Uterus (tissue), 2 donors: ENCODE data around the gene BAG2.

ENCODE experiments used
- CTCF ChIP-seq, 4 experiments: fragments of 200-600 bp in 2 of 4; fragments of 450-650 bp in 2 of 4; sonication (generic) in 2 of 4; IDR thresholded peaks; one replicate each; pipeline ENCODE4 v1.5.1; 2016 to 2019; ENCODE audit warnings: antibody characterized with exemption in 4 of 4, mild to moderate bottlenecking in 2 of 4, moderate library complexity in 1 of 4
- POLR2A ChIP-seq, 2 donors: fragments of 450-650 bp; IDR thresholded peaks; one replicate each; pipeline ENCODE4 v1.6.1; 2016; ENCODE audit warnings: antibody characterized with exemption in 2 of 2, mild to moderate bottlenecking in 1 of 2, moderate library complexity in 1 of 2

GRCh38 chr6:57174511-57174907 lies 2.4 kb downstream of the BAG2 start:
- TF ChIP-seq CTCF (IDR thresholded peaks at IDR 0.05) (no peak), POLR2A (IDR thresholded peaks at IDR 0.05) (no peak)
